Heart right ventricle (tissue), 16 donors: ENCODE measurements around the gene GP5. TPM values are rescaled to one million over a fixed set of nuclear protein-coding genes. Genes with fewer than 3 reads are reported as not detected.
A peak's percentile ranks its signal among the peaks of the same experiment; 100 is the strongest.

Experiments used
- ATAC-seq, 8 donors: fragments of 200-7000 bp; cut with Tn5 transposase; one replicate each; pipeline ENCODE4 v1.9.1; 2020; ENCODE audit warnings: mild to moderate bottlenecking in 8 of 8, moderate library complexity in 8 of 8, moderate number of reproducible peaks in 1 of 8
- DNase-seq, 2 donors: peaks; one replicate each; pipeline ENCODE4 v3.0.0-alpha.2; 2020
- H3K27ac ChIP-seq, 10 donors: fragments of 200-600 bp; sonication (generic) in 2 of 10; one replicate each; pipeline versions ENCODE4 v1.5.0 to v1.8.0; 2020 to 2022; ENCODE audit warnings: mild to moderate bottlenecking in 3 of 10
- H3K27me3 ChIP-seq, 7 donors: fragments of 200-600 bp; one replicate each; pipeline ENCODE4 v1.8.0; 2021 to 2022; ENCODE audit warnings: mild to moderate bottlenecking in 2 of 7
- H3K36me3 ChIP-seq, 9 donors: fragments of 200-600 bp; sonication (generic) in 1 of 9; one replicate each; pipeline versions ENCODE4 v1.5.0 to v1.8.0; 2020 to 2022; ENCODE audit warnings: mild to moderate bottlenecking in 2 of 9
- H3K4me1 ChIP-seq, 9 donors: fragments of 200-600 bp; sonication (generic) in 1 of 9; one replicate each; pipeline versions ENCODE4 v1.5.0 to v1.8.0; 2020 to 2022; ENCODE audit warnings: mild to moderate bottlenecking in 4 of 9
- H3K4me3 ChIP-seq, 10 donors: fragments of 200-600 bp; sonication (generic) in 2 of 10; one replicate each; pipeline versions ENCODE4 v1.5.0 to v1.8.0; 2020 to 2022; ENCODE audit warnings: mild to moderate bottlenecking in 7 of 10, moderate library complexity in 2 of 10
- H3K9me3 ChIP-seq, 11 donors: fragments of 200-600 bp in 10 of 11; sonication (generic) in 2 of 11; one replicate each; pipeline versions ENCODE4 v1.5.0 to v1.8.0; 2013 to 2022; ENCODE audit warnings: mild to moderate bottlenecking in 2 of 11, control low read depth in 1 of 11, moderate library complexity in 1 of 11
- WGBS, 2 donors: extraction: QIAGEN DNeasy Blood & Tissue Kit; methylation state at CpG; one replicate each; pipeline ENCODE4 v1.1.7; 2013; ENCODE audit warnings: inconsistent platforms in 1 of 2; 5-methylcytosine and 5-hydroxymethylcytosine counted together
- intact Hi-C, 10 donors: fragments of 100-400 bp; cut with DNase I; formaldehyde crosslinking; loops; one replicate each; pipeline versions ENCODE4 v1.11.1 to v1.14.2; 2022
- polyA plus RNA-seq, 2 donors: library from polyadenylated mRNA; stranded (reverse); fragments of 200-250 nt; gene quantifications; one replicate each; pipeline ENCODE4 v1.2.3, GENCODE V29; 2013
- total RNA-seq, 10 donors: library from RNA; stranded (reverse); fragmentation: NEBNext Ultra II Directional in 3 of 10; extraction: Animal tissue kit (Norgen Biotek cat#: 25700) in 3 of 10; gene quantifications; one replicate each; pipeline versions ENCODE4 v1.2.1 to v1.2.4, GENCODE V29; 2021 to 2023
- TF ChIP-seq, protein P1 (sequence below), 9 donors: fragments of 200-600 bp; sonication (generic) in 2 of 9; IDR thresholded peaks; one replicate each; pipeline versions ENCODE4 v1.5.0 to v1.8.0; 2021 to 2022; ENCODE audit warnings: antibody characterized with exemption in 9 of 9, mild to moderate bottlenecking in 5 of 9, moderate library complexity in 1 of 9
- donor health status: Arrhythmogenic right ventricular cardiomyopathy.
- donor health status: ischemic (EF 13 %, LVEDD 7.1; RV severe dilation, severe dysfunction).
- donor health status: healthy with polysubstance abuse.
- donor health status: DM: no; HTN: yes; CAD: no.
- donor health status: DM: no; HTN: no; CAD: no.
- donor health status: ischemic (EF 25% LVEDD 6.9; RV normal size, moderate dysfunction).
- donor health status: ischemic (EF 25% LVEDD 5.7; RV mildly dilated, moderate dysfunction).
- donor health status: healthy.
- donor health status: DM: yes; HTN: yes; CAD: no.
- donor health status: Ischemic cardiomyopathy.
- donor health status: ischemic (EF 35%, LVEDD 5.7; RV mildly dilated, moderate dysfunction).
- donor health status: nonischemic (EF 11% LVEDD 7.7; RV severe dilation, severe dysfunction).
- donor health status: DM: yes; HTN: yes; CAD: no.
- donor health status: PGD.
- donor health status: ischemic (EF 29% LVEDD 5.4; RV normal size, mild dysfunction).
- donor health status: nonischemic (EF 23%, LVEDD 6.1; RV moderate dilation, normal function).

Gene GP5
- total and polyA plus RNA-seq, 12 donors: 0.01 to 0.21 (median 0.13) TPM; not detected in 5

DNA sequence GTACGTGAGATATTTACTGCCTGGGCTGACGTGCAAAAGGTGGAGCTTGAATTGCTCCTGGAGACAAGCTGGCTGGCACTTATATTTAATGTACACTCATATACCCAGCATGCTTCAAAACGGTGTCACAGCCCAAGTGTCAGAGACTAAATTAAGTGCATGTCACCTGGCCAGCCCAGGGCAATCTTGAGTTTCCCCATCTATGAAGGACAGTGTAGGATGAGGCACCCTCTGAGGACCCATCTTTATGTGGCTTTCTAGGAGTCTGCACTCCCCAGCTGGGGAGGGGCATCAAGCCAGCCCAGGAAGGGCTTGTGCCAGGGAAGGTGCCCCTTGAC lies 34.8 kb downstream of the GP5 start:
- ATAC-seq: peak in 3 of 8 donors; percentile 18 to 37 (median 24)

DNA sequence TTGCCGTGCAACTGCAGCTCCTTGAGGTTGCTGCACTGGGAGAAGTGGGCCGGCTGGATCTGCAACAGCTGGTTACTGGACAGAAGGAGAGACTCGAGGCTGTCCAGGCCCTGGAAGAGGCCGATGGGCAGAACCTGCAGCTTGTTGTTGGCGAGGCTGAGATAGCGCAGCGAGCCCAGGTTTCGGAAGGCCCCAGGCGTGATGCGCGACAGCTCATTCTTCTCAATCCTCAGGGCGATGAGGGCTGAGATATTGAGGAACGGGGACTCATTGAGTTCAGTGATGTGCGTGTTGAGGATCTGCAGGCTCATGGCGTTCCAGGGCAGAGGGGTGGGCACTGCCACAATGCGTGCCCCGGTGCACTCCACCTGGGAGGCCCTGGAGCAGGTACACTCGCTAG lies 38.5 kb downstream of the GP5 start:
- ATAC-seq: no peak
- Histone ChIP-seq H3K9me3 (no peaks in the 10 kb centered on the region), H3K27ac (no peak overlapping the region), H3K36me3 (no peaks in the 10 kb centered on the region), H3K4me1 (peaks cover 0 to 15% (median 12%) of the 10 kb centered on the region in 9 donors), H3K27me3 (peaks cover 0 to 24% (median 4%) of the 10 kb centered on the region in 7 donors), H3K4me3 (no peak overlapping the region)
- no peak for DNase-seq
- WGBS, 2 donors: 90 to 92% methylated on average over 18 of the region's 18 CpGs
- TF ChIP-seq, protein P1, sequence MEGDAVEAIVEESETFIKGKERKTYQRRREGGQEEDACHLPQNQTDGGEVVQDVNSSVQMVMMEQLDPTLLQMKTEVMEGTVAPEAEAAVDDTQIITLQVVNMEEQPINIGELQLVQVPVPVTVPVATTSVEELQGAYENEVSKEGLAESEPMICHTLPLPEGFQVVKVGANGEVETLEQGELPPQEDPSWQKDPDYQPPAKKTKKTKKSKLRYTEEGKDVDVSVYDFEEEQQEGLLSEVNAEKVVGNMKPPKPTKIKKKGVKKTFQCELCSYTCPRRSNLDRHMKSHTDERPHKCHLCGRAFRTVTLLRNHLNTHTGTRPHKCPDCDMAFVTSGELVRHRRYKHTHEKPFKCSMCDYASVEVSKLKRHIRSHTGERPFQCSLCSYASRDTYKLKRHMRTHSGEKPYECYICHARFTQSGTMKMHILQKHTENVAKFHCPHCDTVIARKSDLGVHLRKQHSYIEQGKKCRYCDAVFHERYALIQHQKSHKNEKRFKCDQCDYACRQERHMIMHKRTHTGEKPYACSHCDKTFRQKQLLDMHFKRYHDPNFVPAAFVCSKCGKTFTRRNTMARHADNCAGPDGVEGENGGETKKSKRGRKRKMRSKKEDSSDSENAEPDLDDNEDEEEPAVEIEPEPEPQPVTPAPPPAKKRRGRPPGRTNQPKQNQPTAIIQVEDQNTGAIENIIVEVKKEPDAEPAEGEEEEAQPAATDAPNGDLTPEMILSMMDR (IDR thresholded peaks at IDR 0.05): no peak
- intact Hi-C loops: no loop called here

More for the DNA sequence above, 34.8 kb downstream of the GP5 start:
- Histone ChIP-seq H3K36me3 (no peaks in the 10 kb centered on the region), H3K9me3 (no peaks in the 10 kb centered on the region), H3K4me3 (no peak overlapping the region), H3K27ac (no peak overlapping the region), H3K4me1 (peaks cover 0 to 20% (median 12%) of the 10 kb centered on the region in 9 donors), H3K27me3 (peaks cover 0 to 15% (median 12%) of the 10 kb centered on the region in 7 donors)
- WGBS, 2 donors: 52 to 79% methylated on average over 3 of the region's 3 CpGs
- TF ChIP-seq, protein P1 (IDR thresholded peaks at IDR 0.05): no peak
- no peak for DNase-seq
- intact Hi-C loops: no loop called here

DNA sequence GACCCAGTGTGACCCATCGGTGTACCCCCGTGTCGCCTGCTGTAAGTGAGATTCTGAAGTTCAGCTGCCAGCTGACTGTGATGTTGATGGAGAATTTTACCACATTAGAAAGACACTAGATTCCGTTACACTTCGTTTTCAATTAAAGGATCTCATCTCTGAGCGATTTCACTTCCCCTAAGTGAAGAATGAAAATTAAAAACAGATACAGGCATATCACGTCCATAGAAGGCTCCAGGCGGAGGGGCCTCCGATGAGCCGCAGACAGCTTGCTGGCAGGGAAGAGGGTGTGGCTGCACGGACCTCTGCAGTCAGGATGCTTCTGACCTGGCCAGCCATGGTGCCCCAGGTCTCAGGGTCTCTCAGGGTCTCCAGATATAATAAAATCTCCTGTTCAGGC lies 41.4 kb downstream of the GP5 start:
- Histone ChIP-seq H3K27ac (no peak overlapping the region), H3K9me3 (no peaks in the 10 kb centered on the region), H3K4me3 (no peak overlapping the region), H3K36me3 (no peaks in the 10 kb centered on the region), H3K4me1 (no peaks in the 10 kb centered on the region), H3K27me3 (peaks cover 0 to 24% (median 4%) of the 10 kb centered on the region in 7 donors)
- TF ChIP-seq, protein P1 (IDR thresholded peaks at IDR 0.05): no peak
- ATAC-seq (no peak), DNase-seq (no peak)
- WGBS, 2 donors: 85 to 90% methylated on average over 11 of the region's 11 CpGs
- intact Hi-C loops: no loop called here

DNA sequence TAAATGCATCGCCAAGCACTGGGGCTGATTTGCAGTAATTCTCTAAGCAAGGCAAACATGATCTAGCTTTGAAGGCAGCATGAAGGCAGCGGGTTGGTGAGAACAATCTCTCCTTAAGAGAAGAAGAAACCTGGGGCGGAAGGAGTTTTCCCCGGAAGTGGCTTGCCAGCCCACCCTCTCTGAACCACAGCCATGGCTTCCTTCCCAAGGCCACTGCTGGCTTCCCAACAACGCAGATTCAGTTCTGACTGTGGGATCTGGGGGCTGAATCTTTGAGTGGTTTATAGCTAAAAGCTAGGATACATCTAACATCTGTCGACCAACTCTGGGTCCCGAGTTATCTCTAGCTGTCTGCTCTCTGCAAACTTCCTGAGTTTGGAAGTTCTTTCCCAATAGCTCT lies 43.7 kb downstream of the GP5 start:
- Histone ChIP-seq H3K27ac (no peak overlapping the region), H3K9me3 (no peaks in the 10 kb centered on the region), H3K4me3 (no peak overlapping the region), H3K36me3 (no peaks in the 10 kb centered on the region), H3K4me1 (no peaks in the 10 kb centered on the region), H3K27me3 (peaks cover 0 to 23% (median 4%) of the 10 kb centered on the region in 7 donors)
- TF ChIP-seq, protein P1 (IDR thresholded peaks at IDR 0.05): no peak
- intact Hi-C loops: no loop called here
- no peak for ATAC-seq
- no peak for DNase-seq
- WGBS, 2 donors: 68 to 77% methylated on average over 7 of the region's 7 CpGs
